ENCODE results near the gene BMS1. TPM values are rescaled to one million over a fixed set of nuclear protein-coding genes. Genes with fewer than 3 reads are reported as not detected.
"Not testable (repeated sequence)": the region's sequence is repeated elsewhere in the genome, so short reads cannot be mapped to it uniquely, and the experiment has no call there.

BMS1 gene
- total RNA-seq, 4 donors from 2014 or later: 18.7 to 26.5 (median 21.7) TPM

GRCh38 chr10:42850931-42851330 lies 68.3 kb downstream of the BMS1 start:
- TF ChIP-seq POLR2A (IDR thresholded peaks at IDR 0.05) (no peak), CTCF (IDR thresholded peaks at IDR 0.05 in 4 of 5, conservative IDR thresholded peaks at IDR 0.05 in 1 of 5) (no peak)
- H3K4me3 ChIP-seq: no peak overlapping the region
- in situ Hi-C loops (cut with MboI; ENCODE audit: low sequenced_read_pairs in 4 of 4): loop anchor here in 1 of 4 donors (25.0 kb wide), 1 partner anchor 261 kb away; no protein-coding TSS in a partner anchor
- intact Hi-C loops (cut with DNase I; ENCODE audit: low total_unique reads): no loop called here
- no peak overlapping the region for H3K27ac ChIP-seq
- no peaks in the 10 kb centered on the region for H3K4me1 ChIP-seq
- H3K27me3 ChIP-seq: peaks cover 0 to 6% (median 0%) of the 10 kb centered on the region in 3 donors
- no peaks in the 10 kb centered on the region for H3K9me3 ChIP-seq
- no peak for ATAC-seq
- DNase-seq: no peak
- no peaks in the 10 kb centered on the region for H3K36me3 ChIP-seq

GRCh38 chr10:42859256-42859655 lies 76.7 kb downstream of the BMS1 start:
- Histone ChIP-seq H3K36me3 (no peaks in the 10 kb centered on the region), H3K4me3 (no peak overlapping the region), H3K9me3 (no peaks in the 10 kb centered on the region), H3K27ac (no peak overlapping the region), H3K4me1 (no peaks in the 10 kb centered on the region), H3K27me3 (peaks cover 0 to 5% (median 0%) of the 10 kb centered on the region in 3 donors)
- TF ChIP-seq POLR2A (IDR thresholded peaks at IDR 0.05) (no peak), CTCF (IDR thresholded peaks at IDR 0.05 in 4 of 5, conservative IDR thresholded peaks at IDR 0.05 in 1 of 5) (no peak)
- ATAC-seq (no peak), DNase-seq (no peak)
- in situ Hi-C loops (cut with MboI; ENCODE audit: low sequenced_read_pairs in 4 of 4) (loop anchor here in 1 of 4 donors (25.0 kb wide), 1 partner anchor 253 kb away; no protein-coding TSS in a partner anchor), intact Hi-C loops (cut with DNase I; ENCODE audit: low total_unique reads) (no loop called here)

GRCh38 chr10:42860016-42860415 lies 77.4 kb downstream of the BMS1 start:
- H3K27ac ChIP-seq; H3K4me3 ChIP-seq; H3K9me3 ChIP-seq; H3K27me3 ChIP-seq; DNase-seq; intact Hi-C loops (cut with DNase I; ENCODE audit: low total_unique reads); H3K4me1 ChIP-seq; H3K36me3 ChIP-seq; ATAC-seq: not testable (repeated sequence)
- in situ Hi-C loops (cut with MboI; ENCODE audit: low sequenced_read_pairs in 4 of 4): loop anchor here in 1 of 4 donors (25.0 kb wide), 1 partner anchor 252 kb away; no protein-coding TSS in a partner anchor

- intact Hi-C loops (cut with DNase I; ENCODE audit: low total_unique reads); ATAC-seq; H3K9me3 ChIP-seq; H3K27ac ChIP-seq; H3K36me3 ChIP-seq; DNase-seq; H3K4me1 ChIP-seq; H3K4me3 ChIP-seq: not testable (repeated sequence)
- H3K27me3 ChIP-seq: peaks cover 5 to 10% (median 10%) of the 10 kb centered on the region in 3 donors
- in situ Hi-C loops (cut with MboI; ENCODE audit: low sequenced_read_pairs in 4 of 4): loop anchor here in 1 of 4 donors (25.0 kb wide), 1 partner anchor 250 kb away; no protein-coding TSS in a partner anchor
Measured at GRCh38 chr10:42862801-42863200, 80.2 kb downstream of the BMS1 start.

GRCh38 chr10:42864575-42864974 lies 82.0 kb downstream of the BMS1 start:
- ATAC-seq (no peak), DNase-seq (no peak)
- TF ChIP-seq CTCF (IDR thresholded peaks at IDR 0.05 in 4 of 5, conservative IDR thresholded peaks at IDR 0.05 in 1 of 5): no peak
- TF ChIP-seq POLR2A (IDR thresholded peaks at IDR 0.05): no peak
- intact Hi-C loops (cut with DNase I; ENCODE audit: low total_unique reads) (no loop called here), in situ Hi-C loops (cut with MboI; ENCODE audit: low sequenced_read_pairs in 4 of 4) (loop anchor here in 1 of 4 donors (25.0 kb wide), 1 partner anchor 248 kb away; no protein-coding TSS in a partner anchor)
- Histone ChIP-seq H3K4me1 (peaks cover 4 to 7% of the 10 kb centered on the region in 2 donors), H3K36me3 (no peaks in the 10 kb centered on the region), H3K4me3 (no peak overlapping the region), H3K27ac (no peak overlapping the region), H3K27me3 (peaks cover 5 to 10% (median 10%) of the 10 kb centered on the region in 3 donors), H3K9me3 (no peaks in the 10 kb centered on the region)
